DOHH2 (cell line): ENCODE data around the gene KCNQ1.

ENCODE experiments used
- H3F3A ChIP-seq: fragments of 200-600 bp; sonication (generic), shearing (Covaris generic); 2 replicates; pipeline ENCODE4 v1.6.0; 2016; ENCODE audit warnings: antibody characterized with exemption, mild to moderate bottlenecking; ENCODE audit not compliant: control insufficient read depth, insufficient read depth
- H3K27ac ChIP-seq: fragments of 200-600 bp; sonication (generic); 2 replicates; pipeline ENCODE4 v1.5.1; 2014; ENCODE audit warnings: low read depth, mild to moderate bottlenecking, low read length, moderate library complexity
- H3K27me3 ChIP-seq: fragments of 200-600 bp; sonication (generic); 2 replicates; pipeline ENCODE4 v1.6.1; 2014; ENCODE audit warnings: mild to moderate bottlenecking, low read length, mixed read lengths; ENCODE audit not compliant: control insufficient read depth
- H3K36me3 ChIP-seq: fragments of 200-600 bp; sonication (generic); 2 replicates; pipeline ENCODE4 v1.6.1; 2014; ENCODE audit warnings: mild to moderate bottlenecking, low read length, moderate library complexity, mixed read lengths; ENCODE audit not compliant: control insufficient read depth
- H3K4me1 ChIP-seq: fragments of 200-600 bp; sonication (generic); 2 replicates; pipeline ENCODE4 v1.6.1; 2014; ENCODE audit warnings: mild to moderate bottlenecking, low read length, mixed read lengths; ENCODE audit not compliant: control insufficient read depth
- H3K4me2 ChIP-seq: fragments of 200-600 bp; sonication (generic); 2 replicates; pipeline ENCODE4 v1.6.0; 2014; ENCODE audit warnings: mild to moderate bottlenecking, low read length, moderate library complexity
- H3K4me3 ChIP-seq: fragments of 200-600 bp; sonication (generic); 2 replicates; pipeline ENCODE4 v1.5.1; 2014; ENCODE audit warnings: mild to moderate bottlenecking, low read length, mixed read lengths
- H3K79me2 ChIP-seq: fragments of 200-600 bp; sonication (generic); 2 replicates; pipeline ENCODE4 v1.6.1; 2014; ENCODE audit warnings: mild to moderate bottlenecking, low read length, mixed read lengths; ENCODE audit not compliant: control insufficient read depth
- H3K9me2 ChIP-seq: fragments of 200-600 bp; sonication (generic); replicated peaks from 2 replicates; pipeline ENCODE4 v1.6.1; 2014; ENCODE audit warnings: mild to moderate bottlenecking, low read length, mixed read lengths; ENCODE audit not compliant: control insufficient read depth
- H3K9me3 ChIP-seq: fragments of 200-600 bp; sonication (generic); 2 replicates; pipeline ENCODE4 v1.6.1; 2014; ENCODE audit warnings: antibody characterized with exemption, low read length, mixed read lengths; ENCODE audit not compliant: control insufficient read depth, insufficient read depth
- H4K20me1 ChIP-seq: fragments of 200-600 bp; sonication (generic); 2 replicates; pipeline ENCODE4 v1.6.0; 2014; ENCODE audit warnings: low read depth, mild to moderate bottlenecking, antibody characterized with exemption, low read length, moderate library complexity; ENCODE audit not compliant: control insufficient read depth, insufficient read depth
- EZH2phosphoT487 ChIP-seq: fragments of 200-600 bp; sonication (generic); IDR thresholded peaks from 2 replicates; pipeline ENCODE4 v1.6.1; 2017; ENCODE audit warnings: borderline replicate concordance, mild to moderate bottlenecking, antibody characterized with exemption, low read length, moderate library complexity, mixed read lengths
- TF ChIP-seq, protein P1 (sequence below): fragments of 200-600 bp; sonication (generic); IDR thresholded peaks from one replicate; pipeline ENCODE4 v1.5.1; 2014; ENCODE audit warnings: antibody characterized with exemption, mild to moderate bottlenecking, low read depth, low read length; ENCODE audit not compliant: poor library complexity, severe bottlenecking

The KCNQ1 gene

DNA sequence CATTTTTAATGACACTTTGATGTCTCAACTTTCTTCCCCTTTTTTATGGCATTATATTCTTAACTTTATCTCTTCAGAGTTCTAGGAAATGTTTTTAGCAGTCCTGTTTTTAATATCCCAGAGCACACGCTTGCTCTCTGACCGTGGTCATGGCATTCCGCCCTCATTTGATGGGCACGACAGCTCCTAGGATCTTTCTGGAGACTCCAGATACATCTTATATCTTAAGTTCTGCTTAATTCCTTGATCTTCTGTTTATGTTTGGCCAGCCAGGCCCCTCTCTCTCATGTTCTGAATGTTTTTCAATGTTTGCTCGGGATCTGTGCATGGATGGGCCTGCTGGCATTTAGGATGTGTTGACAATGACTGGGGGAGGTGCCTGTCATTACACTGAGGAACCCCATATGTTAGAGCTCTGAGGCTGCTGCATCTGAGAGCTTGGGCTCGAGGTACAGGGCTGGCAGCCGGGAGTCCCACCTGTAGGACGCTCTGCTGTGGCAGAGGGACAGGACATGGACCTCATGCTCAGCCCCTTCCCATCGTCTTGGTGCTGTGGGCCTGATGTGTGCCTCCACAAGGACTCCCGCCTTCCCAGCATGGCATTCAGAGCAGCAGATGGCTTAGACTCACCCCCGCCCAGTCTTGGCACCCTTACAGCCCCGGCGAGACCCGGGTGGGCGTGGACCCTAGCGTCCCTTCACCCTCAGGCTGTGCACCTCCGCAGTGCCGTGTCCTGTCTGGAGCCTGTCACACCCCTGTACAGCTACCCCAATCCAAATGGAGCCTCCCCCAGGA, 365.8 kb downstream of the KCNQ1 start:
- no peaks in the 10 kb centered on the region for H3K9me2 ChIP-seq
- H3K79me2 ChIP-seq = no peaks in the 10 kb centered on the region
- no peak overlapping the region for H3K4me2 ChIP-seq
- H3K27ac ChIP-seq = no peak overlapping the region
- no peaks in the 10 kb centered on the region for H3K36me3 ChIP-seq
- no peaks in the 10 kb centered on the region for H4K20me1 ChIP-seq
- no peaks in the 10 kb centered on the region for H3F3A ChIP-seq
- peaks cover 2% of the 10 kb centered on the region; the same call in 1 of the 2 replicates for H3K27me3 ChIP-seq
- 0 out of 2 replicates have a peak, but pooled peaks cover 6% of the 10 kb centered on the region for H3K4me1 ChIP-seq
- TF ChIP-seq EZH2phosphoT487 = no peak
- TF ChIP-seq, protein P1, sequence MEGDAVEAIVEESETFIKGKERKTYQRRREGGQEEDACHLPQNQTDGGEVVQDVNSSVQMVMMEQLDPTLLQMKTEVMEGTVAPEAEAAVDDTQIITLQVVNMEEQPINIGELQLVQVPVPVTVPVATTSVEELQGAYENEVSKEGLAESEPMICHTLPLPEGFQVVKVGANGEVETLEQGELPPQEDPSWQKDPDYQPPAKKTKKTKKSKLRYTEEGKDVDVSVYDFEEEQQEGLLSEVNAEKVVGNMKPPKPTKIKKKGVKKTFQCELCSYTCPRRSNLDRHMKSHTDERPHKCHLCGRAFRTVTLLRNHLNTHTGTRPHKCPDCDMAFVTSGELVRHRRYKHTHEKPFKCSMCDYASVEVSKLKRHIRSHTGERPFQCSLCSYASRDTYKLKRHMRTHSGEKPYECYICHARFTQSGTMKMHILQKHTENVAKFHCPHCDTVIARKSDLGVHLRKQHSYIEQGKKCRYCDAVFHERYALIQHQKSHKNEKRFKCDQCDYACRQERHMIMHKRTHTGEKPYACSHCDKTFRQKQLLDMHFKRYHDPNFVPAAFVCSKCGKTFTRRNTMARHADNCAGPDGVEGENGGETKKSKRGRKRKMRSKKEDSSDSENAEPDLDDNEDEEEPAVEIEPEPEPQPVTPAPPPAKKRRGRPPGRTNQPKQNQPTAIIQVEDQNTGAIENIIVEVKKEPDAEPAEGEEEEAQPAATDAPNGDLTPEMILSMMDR = no peak
- no peak overlapping the region for H3K4me3 ChIP-seq
- H3K9me3 ChIP-seq = no peaks in the 10 kb centered on the region

- Histone ChIP-seq H3K36me3 (no peaks in the 10 kb centered on the region), H3K9me2 (no peaks in the 10 kb centered on the region), H3K27me3 (peaks cover 2% of the 10 kb centered on the region; the same call in 1 of the 2 replicates), H3K9me3 (peaks cover 7% of the 10 kb centered on the region; the same call in 1 of the 2 replicates), H3K4me2 (no peak overlapping the region), H3K27ac (no peak overlapping the region), H3K79me2 (no peaks in the 10 kb centered on the region), H3F3A (no peaks in the 10 kb centered on the region), H3K4me1 (0 out of 2 replicates have a peak, but pooled peaks cover 6% of the 10 kb centered on the region), H3K4me3 (no peak overlapping the region), H4K20me1 (no peaks in the 10 kb centered on the region)
- TF ChIP-seq EZH2phosphoT487 = no peak
- TF ChIP-seq, protein P1 = no peak
Measured at GRCh38 chr11:2811206-2812091, 366.6 kb downstream of the KCNQ1 start.

DNA sequence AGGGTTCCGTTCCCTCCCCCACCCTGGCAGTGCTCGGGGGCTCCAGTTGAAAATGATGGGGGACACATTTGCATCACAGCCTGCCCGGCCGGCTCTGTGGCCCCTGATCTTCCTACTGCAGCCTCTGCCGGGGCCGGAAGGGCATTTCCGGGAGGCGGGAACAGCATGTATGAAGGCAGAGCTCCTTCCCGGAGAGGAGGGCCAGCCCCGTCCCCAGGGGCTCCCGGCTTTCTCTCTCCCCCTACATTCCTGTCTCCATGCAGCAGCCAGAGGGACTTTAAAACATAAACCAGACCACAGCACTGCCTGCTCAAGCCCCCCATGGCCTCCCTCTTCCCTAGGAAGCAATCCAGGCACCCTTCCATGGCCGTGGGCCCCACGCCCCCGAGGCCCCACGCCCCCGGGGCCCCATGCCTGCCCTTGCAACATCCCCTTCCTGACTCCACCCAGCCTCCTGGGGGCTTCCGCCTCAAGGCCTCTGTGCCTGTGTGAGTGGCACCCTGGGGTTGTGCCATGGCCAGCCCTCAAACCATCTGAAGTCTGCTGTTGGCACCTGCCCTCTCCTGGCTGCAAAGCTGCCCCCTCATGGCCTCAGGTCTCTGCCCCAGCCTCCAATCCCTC, 367.7 kb downstream of the KCNQ1 start:
- TF ChIP-seq, protein P1 = no peak
- TF ChIP-seq EZH2phosphoT487 = no peak
- Histone ChIP-seq H3K4me2 (no peak overlapping the region), H3K36me3 (no peaks in the 10 kb centered on the region), H4K20me1 (no peaks in the 10 kb centered on the region), H3F3A (no peaks in the 10 kb centered on the region), H3K27ac (no peak overlapping the region), H3K9me2 (no peaks in the 10 kb centered on the region), H3K4me1 (0 out of 2 replicates have a peak, but pooled peaks cover 6% of the 10 kb centered on the region), H3K79me2 (no peaks in the 10 kb centered on the region), H3K27me3 (peaks cover 2% of the 10 kb centered on the region; the same call in 1 of the 2 replicates), H3K4me3 (no peak overlapping the region), H3K9me3 (peaks cover 7% of the 10 kb centered on the region; the same call in 1 of the 2 replicates)
